Measurements from ENCODE around the gene CLASP1.
"Not testable (repeated sequence)": the region's sequence is repeated elsewhere in the genome, so short reads cannot be mapped to it uniquely, and the experiment has no call there.

The CLASP1 gene

GRCh38 chr2:121584741-121585140 is 64.5 kb downstream of the CLASP1 start:
- in situ Hi-C loops (cut with MboI; ENCODE audit: low sequenced_read_pairs), result no loop called here

GRCh38 chr2:121583555-121583954 is 65.7 kb downstream of the CLASP1 start:
- in situ Hi-C loops (cut with MboI; ENCODE audit: low sequenced_read_pairs), result no loop called here

DNA sequence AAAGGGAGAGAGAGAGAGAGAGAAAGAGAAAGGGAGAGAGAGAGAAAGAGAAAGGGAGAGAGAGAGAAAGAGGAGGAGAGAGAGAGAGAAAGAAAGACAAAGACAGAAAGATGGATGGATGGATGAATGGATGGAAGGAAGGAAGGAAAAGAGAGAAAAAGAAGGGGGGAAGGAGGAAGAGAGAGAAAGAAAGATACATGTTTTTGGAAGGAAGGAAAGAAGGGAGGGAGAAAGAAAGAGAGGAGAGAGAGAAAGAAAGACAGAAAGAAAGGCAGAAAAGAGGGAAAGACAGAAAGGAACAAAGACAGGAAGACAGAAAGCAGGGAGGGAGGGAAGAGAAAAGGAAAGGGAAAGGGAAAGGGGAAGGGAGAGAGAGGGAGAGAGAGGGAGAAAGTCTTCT is 67.0 kb downstream of the CLASP1 start:
- in situ Hi-C loops (cut with MboI; ENCODE audit: low sequenced_read_pairs), result no loop called here

GRCh38 chr2:121579309-121579708 is 70.0 kb downstream of the CLASP1 start:
- in situ Hi-C loops (cut with MboI; ENCODE audit: low sequenced_read_pairs), result no loop called here

DNA sequence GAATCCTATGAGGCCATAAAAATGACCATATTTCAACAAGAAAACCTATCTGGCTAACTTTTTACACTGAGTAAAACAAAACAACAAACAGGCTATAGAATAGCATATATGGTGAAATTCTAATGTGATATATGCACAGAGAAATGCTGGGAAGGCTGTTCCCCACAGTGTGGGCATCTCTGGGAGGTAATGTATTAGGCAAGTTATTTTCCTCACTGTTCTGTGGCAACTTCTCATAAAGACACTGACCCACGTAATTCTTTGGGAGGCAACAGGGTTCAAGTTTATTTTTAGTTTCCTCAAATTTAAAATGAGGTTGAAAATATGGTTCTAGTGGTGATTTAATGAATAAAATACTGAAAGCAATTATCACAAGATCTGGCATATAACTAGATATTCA is 71.9 kb downstream of the CLASP1 start:
- in situ Hi-C loops (cut with MboI; ENCODE audit: low sequenced_read_pairs), result no loop called here

DNA sequence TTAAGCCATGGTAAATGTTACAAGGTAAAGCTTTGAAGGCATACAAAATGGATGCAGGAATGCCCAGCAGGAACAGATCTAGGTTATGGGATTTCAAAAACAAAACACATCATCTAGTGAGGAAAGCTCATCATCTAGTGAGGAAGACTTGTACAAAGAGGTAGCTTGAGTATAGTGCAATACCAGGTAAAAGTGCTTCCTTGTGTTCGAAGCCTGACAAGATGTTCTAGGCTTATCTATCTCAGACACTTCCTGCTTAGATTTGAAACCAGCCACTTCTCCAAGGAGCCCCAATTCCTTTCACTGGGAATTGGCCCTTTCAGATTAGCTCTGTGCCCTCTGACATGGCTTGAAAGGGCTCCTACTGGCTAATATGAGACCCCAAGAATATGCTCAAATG is 73.0 kb downstream of the CLASP1 start:
- in situ Hi-C loops (cut with MboI; ENCODE audit: low sequenced_read_pairs), result no loop called here

DNA sequence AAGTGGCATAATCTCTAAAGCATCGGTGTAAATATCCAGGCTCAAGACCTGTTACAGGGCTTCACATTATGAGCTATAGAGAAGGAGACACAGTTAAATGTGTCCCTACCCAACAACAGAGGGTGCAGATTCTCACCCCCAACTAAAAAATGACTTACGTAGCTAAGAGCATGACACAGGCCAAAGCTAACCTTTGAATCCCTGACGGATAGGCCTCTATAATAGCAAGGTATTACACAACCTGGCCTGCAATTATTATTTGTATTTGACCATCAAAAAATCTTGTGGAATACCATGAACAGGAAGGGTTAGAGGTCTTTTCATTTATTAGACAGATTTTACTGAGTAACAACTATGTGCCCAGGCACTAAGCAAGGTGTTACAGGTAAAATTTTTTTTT is 73.5 kb downstream of the CLASP1 start:
- in situ Hi-C loops (cut with MboI; ENCODE audit: low sequenced_read_pairs), result no loop called here

DNA sequence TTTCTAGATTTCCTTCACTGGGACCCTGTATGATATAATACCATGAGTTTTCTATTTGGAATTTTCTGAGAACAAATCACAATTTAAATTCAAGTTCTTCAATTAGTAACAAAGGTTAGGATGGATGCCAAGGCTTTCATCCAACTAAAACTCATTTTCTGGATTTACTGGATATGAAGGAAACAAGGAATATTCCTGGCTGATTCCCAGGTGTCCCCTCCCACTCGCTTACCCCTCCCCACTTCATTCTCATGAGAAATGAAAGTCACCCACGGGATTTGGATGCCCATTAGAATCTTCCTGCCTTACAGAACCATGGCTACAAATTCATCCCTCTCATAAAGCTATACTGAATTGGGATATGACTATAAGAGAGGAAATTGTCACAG is 78.6 kb downstream of the CLASP1 start:
- in situ Hi-C loops (cut with MboI; ENCODE audit: low sequenced_read_pairs), result no loop called here

GRCh38 chr2:121570036-121570666 is 79.1 kb downstream of the CLASP1 start:
- in situ Hi-C loops (cut with MboI; ENCODE audit: low sequenced_read_pairs), result no loop called here

DNA sequence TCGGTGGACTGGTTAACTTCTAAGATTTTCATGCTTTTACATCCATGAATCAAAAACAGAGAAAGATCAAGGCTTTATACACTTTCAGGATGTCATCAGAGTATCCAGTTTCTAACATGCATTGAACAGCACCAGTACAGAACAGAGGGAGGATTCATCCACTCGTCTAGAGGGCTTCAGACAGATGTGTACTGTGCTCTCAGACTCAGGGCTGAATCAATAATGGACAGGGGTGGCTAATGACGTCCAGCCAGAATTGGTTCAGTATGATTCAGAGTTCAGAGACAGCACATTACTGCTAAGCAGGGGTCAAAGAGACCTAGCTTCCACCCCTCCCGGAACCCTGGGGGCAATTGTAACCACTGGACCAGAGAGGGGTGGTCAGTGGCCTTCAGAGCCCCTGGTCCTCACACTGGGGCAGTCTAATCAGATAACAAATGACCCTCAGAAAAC is 81.3 kb downstream of the CLASP1 start:
- in situ Hi-C loops (cut with MboI; ENCODE audit: low sequenced_read_pairs), result no loop called here

DNA sequence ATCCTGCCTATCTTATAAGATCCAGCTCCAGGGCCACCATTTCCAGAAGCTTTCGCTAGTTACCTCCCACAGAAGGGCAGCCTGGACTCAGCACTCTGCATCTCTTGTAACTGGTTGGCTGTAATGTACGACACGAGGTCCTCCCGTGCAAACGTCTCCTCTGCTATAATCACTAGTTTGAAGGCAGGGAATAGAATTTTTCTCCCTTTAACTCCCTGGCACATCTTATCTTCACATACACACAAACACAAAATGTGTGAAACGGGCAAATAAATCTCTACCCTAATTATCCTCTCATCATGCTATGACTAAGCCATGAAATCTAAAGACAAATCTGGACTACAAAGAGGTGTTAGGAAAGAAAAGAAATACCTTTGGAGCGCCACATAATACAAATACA is 81.8 kb downstream of the CLASP1 start:
- in situ Hi-C loops (cut with MboI; ENCODE audit: low sequenced_read_pairs), result no loop called here

DNA sequence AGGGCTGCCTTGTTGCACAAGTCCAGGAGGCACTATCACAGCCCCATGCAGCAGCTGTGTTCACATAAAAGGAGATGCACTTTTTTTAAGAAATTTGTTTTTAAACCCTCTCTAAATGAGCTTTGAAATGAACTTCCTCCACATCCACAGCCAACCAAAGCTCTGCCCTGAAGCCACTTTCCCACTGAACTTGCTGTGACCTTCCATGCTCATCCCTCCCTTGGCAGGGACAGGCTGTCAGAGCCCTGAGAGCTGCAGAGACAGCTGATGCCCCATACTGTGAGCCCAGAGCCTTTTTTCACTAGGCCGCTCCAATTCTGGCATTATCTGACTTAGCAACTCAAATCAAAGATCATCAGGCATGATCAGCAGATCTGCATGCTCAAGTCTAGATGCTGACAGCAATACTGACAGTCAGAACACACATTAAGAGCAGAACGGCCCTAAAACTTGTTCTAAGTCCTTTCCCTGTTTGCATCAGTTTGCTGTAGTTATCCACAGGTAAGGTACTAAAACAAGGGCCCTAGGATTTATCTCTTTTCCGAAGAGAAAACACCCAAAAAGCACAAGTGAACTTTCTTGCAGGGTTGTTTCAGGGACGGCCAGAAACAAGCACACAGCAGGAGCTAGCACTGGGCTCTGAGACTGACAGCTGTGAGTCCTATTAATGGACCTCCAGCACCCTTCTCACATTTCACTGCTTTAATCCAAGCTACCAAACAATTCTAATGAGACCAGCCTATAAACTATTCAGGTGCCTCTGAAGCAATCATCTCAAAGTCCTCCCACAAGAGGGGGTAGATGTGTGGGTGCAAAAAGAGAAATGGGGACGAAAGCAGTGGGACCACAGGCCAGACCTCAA is 83.6 kb downstream of the CLASP1 start:
- in situ Hi-C loops (cut with MboI; ENCODE audit: low sequenced_read_pairs), result no loop called here

GRCh38 chr2:121564905-121565304 is 84.4 kb downstream of the CLASP1 start:
- in situ Hi-C loops (cut with MboI; ENCODE audit: low sequenced_read_pairs), result no loop called here

- in situ Hi-C loops (cut with MboI; ENCODE audit: low sequenced_read_pairs), result not testable (repeated sequence)
Measured at GRCh38 chr2:121563754-121564153, 85.5 kb downstream of the CLASP1 start.

- in situ Hi-C loops (cut with MboI; ENCODE audit: low sequenced_read_pairs), result no loop called here
Measured at GRCh38 chr2:121562269-121563176, 86.7 kb downstream of the CLASP1 start.

- in situ Hi-C loops (cut with MboI; ENCODE audit: low sequenced_read_pairs), result no loop called here
Measured at GRCh38 chr2:121561617-121562268, 87.5 kb downstream of the CLASP1 start.

DNA sequence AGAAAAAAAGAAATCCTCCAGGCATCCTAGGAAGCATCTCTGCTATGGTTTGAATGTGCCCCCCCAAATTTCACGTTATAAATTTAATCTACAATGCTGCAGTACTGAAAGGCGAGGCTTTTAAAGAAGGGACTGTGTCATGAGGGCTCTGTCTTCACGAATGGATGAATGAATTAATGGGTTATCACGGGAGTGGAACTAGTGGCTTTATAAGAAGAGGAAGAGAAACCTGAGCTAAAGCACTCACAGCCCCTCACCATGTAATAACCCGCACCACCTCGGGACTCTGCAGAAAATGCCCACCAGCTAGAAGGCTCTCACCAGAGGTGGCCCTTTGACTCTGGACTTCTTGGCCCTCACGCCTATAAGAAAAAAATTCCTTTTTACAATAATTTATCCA is 90.9 kb downstream of the CLASP1 start:
- in situ Hi-C loops (cut with MboI; ENCODE audit: low sequenced_read_pairs), result no loop called here

DNA sequence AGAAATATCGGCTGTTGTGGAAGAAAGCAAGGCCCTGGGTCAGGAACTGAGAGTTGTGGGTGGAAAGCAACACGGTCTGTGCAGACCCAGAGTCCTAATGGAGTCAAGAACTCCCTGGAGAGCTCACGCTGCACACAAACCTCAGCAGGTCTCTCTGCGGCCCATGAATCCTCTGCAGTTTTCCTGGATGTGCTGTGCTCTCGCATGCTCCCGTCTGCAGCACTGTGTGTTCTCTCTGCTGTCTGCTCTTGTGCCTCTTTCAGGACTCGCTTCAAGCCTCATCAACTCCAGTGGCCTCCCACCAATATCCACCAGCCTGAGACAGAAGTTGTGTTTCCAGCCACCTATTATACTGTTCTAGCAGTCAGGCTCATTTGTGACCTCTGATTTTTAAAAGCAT is 94.3 kb downstream of the CLASP1 start:
- in situ Hi-C loops (cut with MboI; ENCODE audit: low sequenced_read_pairs), result no loop called here

DNA sequence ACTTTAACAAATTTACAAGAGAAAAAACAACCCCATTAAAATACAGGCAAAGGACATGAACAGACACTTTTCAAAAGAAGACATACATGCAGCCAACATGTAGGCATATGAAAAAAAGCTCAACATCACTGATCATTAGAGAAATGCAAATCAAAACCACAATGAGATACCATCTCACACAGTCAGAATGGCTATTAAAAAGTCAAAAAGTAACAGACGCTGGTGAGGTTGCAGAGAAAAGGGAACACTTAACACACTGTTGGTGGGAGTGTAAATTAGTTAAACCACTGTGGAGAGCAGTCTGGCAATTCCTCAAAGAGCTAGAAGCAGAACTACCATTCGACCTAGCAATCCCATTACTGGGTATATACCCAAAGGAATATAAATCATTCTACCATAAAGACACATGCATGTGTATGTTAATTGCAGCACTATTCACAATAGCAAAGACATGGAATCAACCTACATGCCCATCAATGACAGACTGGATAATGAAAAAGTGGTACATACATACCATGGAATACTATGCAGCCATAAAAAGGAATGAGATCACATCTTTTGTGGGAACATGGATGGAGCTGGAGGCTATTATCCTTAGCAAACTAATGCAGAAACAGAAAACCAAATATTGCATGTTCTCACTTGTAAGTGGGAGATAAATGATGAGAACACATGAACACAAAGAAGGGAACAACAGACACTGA is 96.6 kb downstream of the CLASP1 start:
- in situ Hi-C loops (cut with MboI; ENCODE audit: low sequenced_read_pairs), result not testable (repeated sequence)

- in situ Hi-C loops (cut with MboI; ENCODE audit: low sequenced_read_pairs), result no loop called here
Measured at GRCh38 chr2:121550669-121551068, 98.6 kb downstream of the CLASP1 start.
